GM21576 (cell line): ENCODE measurements around the gene PPP3CB.
A peak's percentile ranks its signal among the peaks of the same experiment; 100 is the strongest.

Experiments
- ATAC-seq: cut with Tn5 transposase; IDR thresholded peaks from one replicate; pipeline ENCODE4 v1.9.1; 2021; ENCODE audit warnings: mild to moderate bottlenecking, moderate library complexity; ENCODE audit not compliant: unreplicated experiment

PPP3CB gene

DNA sequence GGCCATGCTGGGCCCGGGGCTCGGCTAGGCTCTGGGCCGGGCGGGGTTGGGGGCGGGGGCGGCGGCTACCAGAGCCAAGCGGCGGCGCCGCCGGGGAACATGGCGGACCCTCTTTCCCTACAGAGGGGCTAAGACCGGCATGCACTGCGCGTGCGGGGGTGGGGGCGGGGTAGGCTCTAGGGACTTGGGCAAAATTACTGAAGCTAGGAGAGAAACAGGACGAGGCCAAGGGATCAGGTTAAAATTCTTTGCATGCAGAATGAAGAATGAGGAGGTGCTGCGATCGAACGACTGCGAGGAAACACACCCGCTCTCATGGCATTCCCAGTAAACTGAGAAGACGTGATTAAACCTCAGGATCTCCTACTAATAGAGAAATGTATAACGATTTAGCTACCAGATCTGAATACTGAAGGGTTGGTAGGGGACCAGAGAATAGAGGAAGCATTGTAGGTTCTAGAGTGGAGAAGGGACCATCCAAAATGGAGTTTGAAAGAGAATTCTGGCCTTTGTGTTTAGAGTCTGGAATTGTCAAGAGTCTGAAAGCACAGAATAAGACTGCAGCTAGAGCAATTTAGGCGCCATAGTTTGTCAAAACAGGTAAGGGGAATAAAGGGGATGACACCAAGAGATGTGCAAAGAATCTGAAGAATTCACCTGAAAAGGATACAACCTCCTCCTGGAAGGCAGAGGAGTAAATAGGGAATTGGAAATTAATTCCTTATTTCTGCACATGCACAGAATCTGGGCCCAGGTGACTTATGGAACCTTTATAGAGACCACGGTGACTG, at the start of gene PPP3CB:
PPP3CB (minus strand) TSS at position 141 of the 791 bp plus-strand sequence; CDS start at position 6, 135 bp downstream.
- peak; percentile 47 for ATAC-seq

- no peak for ATAC-seq
Observed at GRCh38 chr10:73545357-73545756, 49.5 kb upstream of the PPP3CB start.

- ATAC-seq: no peak
Observed at GRCh38 chr10:73537709-73538108, 41.9 kb upstream of the PPP3CB start.

- no peak for ATAC-seq
Observed at GRCh38 chr10:73537288-73537687, 41.5 kb upstream of the PPP3CB start.

DNA sequence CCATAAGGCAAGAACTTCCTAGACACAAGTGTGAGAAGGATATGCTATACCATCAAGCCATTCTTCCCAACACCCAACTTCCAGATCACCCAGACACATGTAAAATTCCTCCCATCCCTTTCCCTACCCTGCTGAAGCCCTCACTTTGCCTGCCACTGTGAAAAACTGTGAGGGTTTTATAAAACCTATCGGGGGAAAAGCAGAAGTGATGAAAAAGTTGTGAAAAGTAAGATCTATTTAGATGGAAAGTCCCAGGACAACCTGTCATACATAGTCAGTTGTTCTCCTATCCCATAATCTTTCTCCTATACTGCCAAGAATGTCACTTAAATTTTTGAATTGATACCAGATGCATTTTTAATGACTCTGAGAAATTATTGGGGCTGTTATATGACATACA, 39.0 kb upstream of the PPP3CB start:
- ATAC-seq: no peak

DNA sequence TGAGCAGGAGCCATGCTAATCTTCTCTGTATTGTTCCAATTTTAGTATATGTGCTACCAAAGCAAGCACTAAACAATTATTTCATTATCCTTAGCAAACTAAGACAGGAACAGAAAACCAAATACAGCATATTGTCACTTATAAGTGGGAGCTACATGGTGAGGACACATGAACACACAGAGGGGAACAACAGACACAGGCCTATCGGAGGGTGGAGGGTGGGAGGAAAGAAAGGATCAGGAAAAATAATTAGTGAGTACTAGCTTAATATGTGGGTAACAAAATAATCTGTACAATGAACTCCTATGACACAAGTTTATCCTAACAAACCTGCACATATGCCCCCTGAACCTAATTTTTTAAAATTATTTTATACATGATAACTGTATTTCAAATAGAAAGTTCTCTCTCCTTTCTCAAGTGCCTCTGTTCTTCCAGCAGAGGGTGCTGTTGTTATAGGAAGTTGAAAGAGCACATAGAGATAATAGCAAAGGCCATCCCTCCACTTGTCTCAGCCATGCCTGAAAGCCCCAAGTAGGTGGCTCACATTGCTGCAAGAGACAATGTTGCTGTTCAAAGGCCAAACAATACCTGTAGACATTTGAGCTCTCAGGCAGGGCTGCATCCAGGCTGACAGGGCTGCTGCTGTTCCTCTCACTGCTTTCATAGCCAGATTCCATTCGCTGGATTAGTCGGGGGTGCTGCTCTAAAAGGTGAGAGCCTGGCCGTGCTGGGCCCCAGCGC, 33.4 kb upstream of the PPP3CB start:
- no peak for ATAC-seq

DNA sequence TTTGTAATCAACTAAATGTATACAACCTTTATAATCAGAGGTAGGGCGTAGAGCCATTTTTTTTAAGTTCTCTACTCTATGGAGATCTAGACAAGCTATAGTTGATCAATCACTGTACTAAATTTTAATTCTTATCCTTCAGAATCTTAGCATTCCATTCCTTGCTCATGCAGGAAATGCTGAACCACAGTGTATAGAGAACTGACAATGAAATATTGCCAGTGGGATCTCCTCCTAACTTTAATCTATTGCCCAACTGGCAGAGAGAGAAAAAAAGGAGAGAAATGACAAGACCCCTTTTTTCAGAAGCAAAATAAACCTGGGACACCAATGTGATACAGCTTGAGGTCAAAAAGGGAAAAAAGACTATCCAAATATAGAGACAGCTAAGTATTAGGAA, 26.4 kb upstream of the PPP3CB start:
- ATAC-seq: no peak

- ATAC-seq: no peak
Observed at GRCh38 chr10:73519336-73519735, 23.5 kb upstream of the PPP3CB start.

DNA sequence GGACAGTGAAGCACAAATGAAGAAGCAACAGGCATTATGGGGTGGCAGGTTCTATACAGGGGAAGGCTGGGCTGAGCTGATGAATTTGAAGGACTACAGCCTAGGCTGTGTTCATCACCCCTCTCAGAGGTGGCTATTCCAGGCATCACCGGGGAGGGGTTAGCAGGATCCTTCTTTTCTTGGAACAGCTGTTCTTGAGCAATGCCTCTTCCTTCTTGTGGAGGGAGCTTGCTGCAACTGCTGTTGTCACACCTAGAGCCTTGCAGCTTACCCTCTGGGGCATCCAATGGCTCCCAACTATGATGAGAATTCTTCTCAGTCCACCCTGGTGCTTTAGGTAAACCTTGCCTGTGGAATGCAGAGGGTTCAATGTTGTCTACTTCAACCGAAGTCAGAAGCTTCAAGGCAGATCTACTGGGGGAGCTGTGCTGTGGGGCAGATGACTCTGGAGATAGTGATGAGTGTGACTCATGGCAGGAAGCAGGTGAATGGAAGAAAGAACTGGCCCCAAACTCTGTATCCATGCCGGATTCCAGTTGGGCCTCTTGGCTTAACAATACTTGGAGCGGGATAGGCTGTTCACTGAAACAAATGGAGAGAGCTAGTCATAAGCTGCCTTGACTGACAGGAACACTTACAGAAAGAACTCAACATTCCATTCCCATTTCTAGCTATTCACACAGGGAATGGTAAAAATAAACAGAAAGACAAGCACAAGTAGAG, 21.5 kb upstream of the PPP3CB start:
- no peak for ATAC-seq

DNA sequence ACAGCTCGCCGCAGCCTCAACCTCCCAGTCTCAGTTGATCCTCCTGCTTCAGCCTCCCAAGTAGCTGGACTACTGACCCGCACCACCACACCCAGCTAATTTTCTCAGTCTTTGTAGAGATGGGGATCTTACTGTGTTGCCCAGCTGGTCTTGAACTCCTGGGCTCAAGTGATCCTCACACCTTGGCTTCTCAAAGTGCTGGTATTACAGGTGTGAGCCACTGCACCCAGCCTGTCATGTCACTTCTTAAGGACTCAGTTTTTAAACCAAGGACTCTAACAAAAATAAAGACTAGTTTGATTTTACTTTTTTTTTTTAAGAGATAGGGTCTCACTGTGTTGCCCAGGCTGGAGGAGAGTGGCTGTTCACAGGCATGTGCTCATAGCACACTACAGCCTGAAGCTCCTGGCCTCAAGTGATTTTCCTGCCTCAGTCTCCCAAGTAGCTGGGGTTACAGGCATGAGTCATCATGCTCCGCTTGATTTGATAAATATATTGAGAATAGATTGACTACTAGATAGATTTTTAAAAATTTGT, 16.5 kb upstream of the PPP3CB start:
- ATAC-seq: no peak

GRCh38 chr10:73509695-73510094, 13.9 kb upstream of the PPP3CB start:
- no peak for ATAC-seq

DNA sequence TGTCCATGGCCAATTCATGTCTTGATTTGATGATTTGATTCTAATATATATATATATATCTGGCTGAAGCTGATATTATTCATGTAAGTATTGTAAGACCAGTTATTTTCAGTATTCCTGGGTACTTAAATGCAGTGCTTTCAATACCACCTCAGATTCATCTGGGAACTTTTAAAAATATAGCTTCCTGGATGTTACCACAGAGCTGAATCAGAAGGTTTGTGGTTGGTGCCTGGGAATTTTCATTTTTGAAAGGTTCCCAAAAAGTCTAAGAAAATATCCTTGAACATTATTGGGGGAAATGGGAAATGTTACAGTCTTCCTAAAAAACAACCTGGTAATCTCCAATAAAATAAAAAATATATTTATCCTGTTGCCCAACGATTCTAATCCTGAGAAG, 10.7 kb upstream of the PPP3CB start:
- no peak for ATAC-seq

- no peak for ATAC-seq
Observed at GRCh38 chr10:73506074-73506473, 10.2 kb upstream of the PPP3CB start.

GRCh38 chr10:73503037-73503436, 7.2 kb upstream of the PPP3CB start:
- no peak for ATAC-seq

DNA sequence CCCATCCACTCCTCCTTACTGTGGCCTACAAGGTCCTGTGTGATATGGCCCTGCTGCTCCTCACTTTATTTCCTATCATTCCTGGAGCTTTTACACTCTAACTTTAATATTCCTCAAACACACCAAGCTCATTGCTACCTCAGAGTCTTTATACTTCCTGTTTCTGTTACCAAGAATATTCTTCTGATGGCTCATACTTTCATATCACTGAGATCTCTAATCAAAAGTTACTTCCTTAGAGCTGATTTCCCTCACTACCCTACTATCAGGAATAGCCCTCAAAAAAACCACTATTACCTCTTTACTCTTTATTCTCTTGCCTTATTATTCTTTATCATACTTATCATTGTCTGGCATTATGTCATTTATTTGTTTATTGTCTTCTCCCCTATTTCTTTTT, 5.8 kb upstream of the PPP3CB start:
- ATAC-seq: no peak

DNA sequence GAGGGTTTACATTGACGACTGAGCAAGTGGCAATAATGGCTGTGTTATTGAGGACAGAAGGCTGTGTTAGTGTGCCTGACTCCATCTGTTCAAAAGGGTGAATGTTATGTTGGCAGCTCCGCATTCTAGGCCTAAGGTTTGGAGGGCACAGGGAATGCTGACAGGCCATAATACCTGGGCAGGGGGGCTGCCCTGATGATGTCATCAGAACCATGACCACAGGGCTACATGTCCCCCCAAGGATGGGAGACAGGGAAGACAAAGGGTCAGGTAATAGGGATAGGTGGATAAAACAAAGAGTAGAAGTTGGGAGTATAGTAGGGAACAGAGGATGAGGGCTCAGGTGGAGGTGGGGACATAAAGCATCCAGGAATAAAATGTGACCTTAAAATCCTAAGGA, 1.8 kb upstream of the PPP3CB start:
- ATAC-seq: no peak

- peak; percentile 90 for ATAC-seq
Observed at GRCh38 chr10:73495226-73495883, 469 bp downstream of the PPP3CB start.

DNA sequence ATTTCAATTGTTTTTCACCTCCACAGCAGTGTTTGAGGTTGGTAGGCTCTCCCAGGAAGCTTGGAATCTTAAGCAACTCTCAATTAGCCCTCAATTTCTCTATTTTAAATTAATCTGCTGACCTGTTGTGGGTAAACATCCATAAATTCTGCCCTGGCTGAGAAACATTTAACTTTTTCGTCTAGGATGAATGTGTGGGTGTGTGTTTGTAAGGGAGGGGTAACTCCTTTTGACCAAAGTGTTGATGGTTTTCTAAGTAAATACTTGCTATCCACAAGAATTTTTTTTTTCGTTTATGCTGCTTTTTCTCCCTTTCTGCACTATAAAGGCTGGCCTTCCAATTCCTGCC, 973 bp downstream of the PPP3CB start:
- ATAC-seq: no peak

DNA sequence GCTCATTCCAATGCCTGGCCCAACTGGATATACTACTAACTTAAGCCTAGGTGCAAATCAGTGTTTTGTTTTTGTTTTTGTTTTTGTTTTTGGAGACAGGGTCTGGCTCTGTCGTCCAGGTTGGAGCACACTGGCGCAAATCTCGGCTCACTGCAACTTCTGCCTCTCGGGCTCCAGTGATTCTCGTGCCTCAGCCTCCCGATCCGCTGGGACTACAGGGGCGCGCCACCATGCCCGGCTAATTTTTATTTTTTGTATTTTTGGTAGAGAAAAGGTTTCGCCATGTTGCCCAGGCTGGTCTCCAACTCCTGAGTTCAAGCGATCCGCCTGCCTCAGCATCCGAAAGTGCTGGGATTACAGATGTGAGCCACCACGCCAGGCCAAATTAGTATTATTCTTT, 1.6 kb downstream of the PPP3CB start:
- no peak for ATAC-seq

- no peak for ATAC-seq
Observed at GRCh38 chr10:73493781-73494180, 2.0 kb downstream of the PPP3CB start.

GRCh38 chr10:73486601-73487000, 9.2 kb downstream of the PPP3CB start:
- ATAC-seq: no peak
